Subcutaneous abdominal adipose tissue (tissue), 5 donors: ENCODE results near the gene GRID2IP.

Experiments
- H3K27ac ChIP-seq: one replicate; pipeline ENCODE4 v1.7.0; 2013; ENCODE audit warnings: low read depth, mild to moderate bottlenecking, inconsistent platforms, low read length, moderate library complexity
- H3K27me3 ChIP-seq, 5 donors: one replicate each; pipeline ENCODE4 v1.7.0; 2013; ENCODE audit warnings: low read length in 5 of 5, inconsistent platforms in 1 of 5; ENCODE audit not compliant: control insufficient read depth in 5 of 5, insufficient read depth in 4 of 5
- H3K36me3 ChIP-seq, 5 donors: one replicate each; pipeline ENCODE4 v1.7.0; 2013; ENCODE audit warnings: low read length in 5 of 5; ENCODE audit not compliant: control insufficient read depth in 5 of 5, insufficient read depth in 5 of 5
- H3K4me1 ChIP-seq, 5 donors: one replicate each; pipeline ENCODE4 v1.7.0; 2013; ENCODE audit warnings: low read length in 5 of 5, mild to moderate bottlenecking in 3 of 5, moderate library complexity in 1 of 5; ENCODE audit not compliant: control insufficient read depth in 5 of 5, insufficient read depth in 5 of 5
- H3K4me3 ChIP-seq, 5 donors: one replicate each; pipeline ENCODE4 v1.7.0; 2013; ENCODE audit warnings: low read length in 5 of 5, low read depth in 1 of 5
- H3K9ac ChIP-seq, 5 donors: one replicate each; pipeline ENCODE4 v1.7.0; 2013; ENCODE audit warnings: low read length in 5 of 5, mild to moderate bottlenecking in 4 of 5, moderate library complexity in 3 of 5
- H3K9me3 ChIP-seq, 5 donors: one replicate each; pipeline ENCODE4 v1.7.0; 2013; ENCODE audit warnings: low read length in 5 of 5; ENCODE audit not compliant: control insufficient read depth in 5 of 5
- donor health status: healthy.
- donor health status: healthy.
- donor health status: healthy.
- donor health status: healthy.
- donor health status: healthy.

The GRID2IP gene

DNA sequence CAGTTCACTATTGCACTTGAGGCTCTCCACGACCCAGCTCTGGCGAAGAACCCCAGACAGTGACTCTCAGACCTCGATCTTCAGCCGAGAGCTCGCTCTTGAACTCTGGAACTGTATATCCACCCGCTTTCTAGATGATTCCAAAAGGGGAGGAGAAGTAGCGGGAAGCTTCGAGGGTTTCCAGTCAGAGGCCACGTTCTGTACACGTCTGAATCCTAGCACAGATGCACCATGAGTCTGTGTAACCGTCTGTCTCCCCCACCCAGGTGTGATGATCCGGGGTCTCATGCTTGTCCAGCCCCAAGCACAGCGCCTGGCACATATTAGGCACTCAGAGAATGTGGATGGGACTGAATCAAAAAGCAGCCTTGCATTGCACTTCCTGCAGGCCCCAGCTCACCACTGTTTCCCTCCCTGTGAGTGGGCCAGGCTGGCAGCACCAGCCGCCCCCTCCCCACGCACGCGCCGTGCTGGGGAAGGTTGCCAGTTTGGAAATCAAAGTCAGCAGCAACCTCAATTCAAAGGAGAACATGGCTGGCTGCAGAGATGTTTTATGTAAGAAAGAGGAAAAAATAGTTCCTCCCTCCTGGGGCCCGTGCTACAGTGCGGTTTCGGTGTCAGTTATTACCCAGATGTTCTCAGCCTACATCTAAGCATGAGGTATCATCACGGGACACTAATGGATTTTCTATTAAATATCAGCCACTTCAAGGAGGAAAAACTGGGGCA, 5.7 kb downstream of the GRID2IP start:
- no peak overlapping the region for H3K9ac ChIP-seq
- no peak overlapping the region for H3K4me3 ChIP-seq
- no peaks in the 10 kb centered on the region for H3K36me3 ChIP-seq
- no peak overlapping the region for H3K27ac ChIP-seq
- H3K27me3 ChIP-seq, result peaks cover 0 to 12% (median 5%) of the 10 kb centered on the region in 5 donors
- no peaks in the 10 kb centered on the region for H3K9me3 ChIP-seq
- H3K4me1 ChIP-seq, result no peaks in the 10 kb centered on the region

DNA sequence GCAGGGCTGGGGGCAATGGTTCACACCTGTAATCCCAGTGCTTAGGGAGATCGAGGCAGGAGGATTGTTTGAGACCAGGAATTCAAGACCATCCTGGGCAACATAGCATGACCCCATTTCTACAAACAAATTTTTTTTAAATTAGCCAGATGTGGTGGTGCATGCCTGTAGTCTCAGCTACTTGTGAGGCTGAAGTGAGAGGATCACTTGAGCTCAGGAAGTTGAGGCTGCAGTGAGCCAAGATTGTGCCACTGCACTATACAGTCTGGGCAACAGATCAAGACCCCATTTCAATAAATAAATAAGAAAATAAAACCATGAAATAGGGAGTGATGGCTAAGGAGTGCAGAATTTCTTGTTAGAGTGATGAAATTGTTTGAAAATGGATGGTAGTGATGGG, 8.9 kb downstream of the GRID2IP start:
- Histone ChIP-seq H3K4me3 (no peak overlapping the region), H3K27me3 (peaks cover 4 to 25% (median 13%) of the 10 kb centered on the region in 5 donors), H3K27ac (no peak overlapping the region), H3K9me3 (no peaks in the 10 kb centered on the region), H3K4me1 (no peaks in the 10 kb centered on the region), H3K36me3 (no peaks in the 10 kb centered on the region), H3K9ac (no peak overlapping the region)

DNA sequence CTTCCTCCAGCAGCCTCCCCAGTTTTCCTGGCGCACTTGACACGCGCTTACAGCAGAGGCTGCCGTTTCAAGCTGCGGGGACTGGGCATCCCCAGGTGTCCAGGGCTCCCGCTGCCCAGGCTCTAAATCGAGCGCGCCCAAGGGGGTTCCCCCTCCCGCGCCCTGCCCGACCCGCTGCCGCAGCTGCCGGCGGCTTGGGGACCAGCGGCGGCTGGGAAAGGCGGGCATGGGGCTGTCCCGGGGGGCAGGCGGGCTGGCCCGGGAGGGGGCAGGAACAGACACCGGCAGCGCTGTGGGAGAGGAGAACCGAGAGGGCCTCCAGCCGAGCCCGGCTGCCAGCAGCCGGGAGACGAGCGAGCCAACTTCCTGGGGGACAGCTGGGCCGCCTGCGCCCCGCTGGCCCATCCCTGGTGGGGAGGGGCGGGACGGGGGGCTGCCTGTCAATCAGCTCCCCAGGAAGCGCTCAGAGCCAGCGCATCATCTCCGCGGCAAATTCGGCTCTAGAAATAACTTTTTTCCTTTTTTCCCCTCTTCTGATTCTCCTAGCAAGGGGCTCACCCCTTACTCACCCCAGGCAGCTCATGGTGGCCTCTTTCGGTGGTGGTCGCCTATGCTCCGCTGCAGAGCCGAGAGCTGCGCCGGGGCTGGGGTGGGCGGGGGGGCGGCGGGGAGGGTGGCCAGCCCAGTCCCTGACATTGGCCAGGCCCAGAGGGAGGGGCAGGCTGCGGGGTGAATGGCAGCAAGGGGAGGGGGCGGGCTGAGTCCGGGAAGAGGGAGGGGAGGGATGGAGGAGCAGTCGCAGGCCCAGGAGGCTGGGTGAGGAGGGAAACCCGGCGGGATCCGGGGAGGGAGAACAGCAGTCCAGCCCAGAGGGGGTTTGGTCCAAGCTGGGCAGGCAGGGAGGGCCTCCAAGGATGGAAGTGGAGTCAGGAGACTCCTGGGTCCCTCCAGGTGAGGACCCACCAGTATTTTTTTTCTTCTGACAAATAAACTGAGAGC, 14.7 kb downstream of the GRID2IP start:
- H3K4me3 ChIP-seq, result no peak overlapping the region
- H3K9ac ChIP-seq, result no peak overlapping the region
- H3K36me3 ChIP-seq, result no peaks in the 10 kb centered on the region
- no peak overlapping the region for H3K27ac ChIP-seq
- peaks cover 0 to 6% (median 0%) of the 10 kb centered on the region in 5 donors for H3K4me1 ChIP-seq
- peaks cover 21 to 47% (median 28%) of the 10 kb centered on the region in 5 donors for H3K27me3 ChIP-seq
- H3K9me3 ChIP-seq, result no peaks in the 10 kb centered on the region

DNA sequence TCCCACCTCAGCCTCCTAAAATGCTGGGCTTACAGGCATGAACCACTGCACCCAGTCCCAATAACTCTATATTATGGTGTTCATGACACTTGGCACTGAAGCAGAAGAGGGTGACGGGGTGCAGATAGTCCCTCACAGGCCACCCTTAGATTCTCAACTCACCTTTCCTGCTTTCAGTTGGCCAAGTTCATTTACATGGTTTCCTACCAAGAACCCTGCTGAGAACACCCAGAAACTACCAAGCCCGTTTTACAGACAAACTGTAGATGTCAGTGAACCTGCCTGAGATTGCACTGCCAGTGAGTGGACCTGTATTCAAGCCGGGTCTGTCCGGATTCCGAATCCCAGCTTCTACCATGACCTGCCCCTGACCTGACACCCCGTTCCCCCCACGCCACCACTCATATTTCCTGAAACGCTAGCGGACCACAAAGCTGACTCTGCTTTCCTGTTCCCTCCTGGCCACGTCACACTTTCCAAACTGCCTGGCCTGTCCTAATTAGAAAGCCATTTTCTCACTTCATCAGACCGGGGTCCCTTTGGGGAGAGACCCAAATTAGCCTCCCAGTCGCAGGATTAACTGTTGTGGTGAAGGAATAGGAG, 17.3 kb downstream of the GRID2IP start:
- Histone ChIP-seq H3K27me3 (peaks cover 28 to 63% (median 32%) of the 10 kb centered on the region in 5 donors), H3K9ac (no peak overlapping the region), H3K9me3 (no peaks in the 10 kb centered on the region), H3K27ac (no peak overlapping the region), H3K4me1 (peaks cover 0 to 12% (median 3%) of the 10 kb centered on the region in 5 donors), H3K4me3 (no peak overlapping the region), H3K36me3 (no peaks in the 10 kb centered on the region)

DNA sequence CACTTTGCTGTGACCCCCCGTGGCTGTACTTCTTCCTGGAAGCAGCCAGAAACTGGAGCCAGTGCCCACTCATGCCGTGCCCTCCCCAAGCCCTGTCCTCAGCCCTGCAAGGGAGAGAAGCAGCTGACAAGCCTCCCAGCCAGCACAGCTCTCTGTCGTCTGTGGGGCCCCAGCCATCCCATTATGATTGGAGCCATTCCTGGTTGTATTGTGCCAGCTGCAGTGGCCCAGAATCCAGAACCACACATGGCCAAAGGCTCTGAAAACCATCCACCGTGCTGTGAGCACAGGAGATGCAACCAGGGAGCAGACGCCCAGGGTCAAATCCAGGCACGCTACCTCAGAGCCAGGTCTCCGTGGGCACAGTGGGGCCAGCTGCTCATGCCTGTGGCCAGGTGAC, 18.7 kb downstream of the GRID2IP start:
- H3K9me3 ChIP-seq, result no peaks in the 10 kb centered on the region
- H3K27ac ChIP-seq, result no peak overlapping the region
- H3K36me3 ChIP-seq, result no peaks in the 10 kb centered on the region
- peaks cover 0 to 12% (median 3%) of the 10 kb centered on the region in 5 donors for H3K4me1 ChIP-seq
- no peak overlapping the region for H3K4me3 ChIP-seq
- H3K9ac ChIP-seq, result no peak overlapping the region
- peaks cover 24 to 67% (median 34%) of the 10 kb centered on the region in 5 donors for H3K27me3 ChIP-seq

DNA sequence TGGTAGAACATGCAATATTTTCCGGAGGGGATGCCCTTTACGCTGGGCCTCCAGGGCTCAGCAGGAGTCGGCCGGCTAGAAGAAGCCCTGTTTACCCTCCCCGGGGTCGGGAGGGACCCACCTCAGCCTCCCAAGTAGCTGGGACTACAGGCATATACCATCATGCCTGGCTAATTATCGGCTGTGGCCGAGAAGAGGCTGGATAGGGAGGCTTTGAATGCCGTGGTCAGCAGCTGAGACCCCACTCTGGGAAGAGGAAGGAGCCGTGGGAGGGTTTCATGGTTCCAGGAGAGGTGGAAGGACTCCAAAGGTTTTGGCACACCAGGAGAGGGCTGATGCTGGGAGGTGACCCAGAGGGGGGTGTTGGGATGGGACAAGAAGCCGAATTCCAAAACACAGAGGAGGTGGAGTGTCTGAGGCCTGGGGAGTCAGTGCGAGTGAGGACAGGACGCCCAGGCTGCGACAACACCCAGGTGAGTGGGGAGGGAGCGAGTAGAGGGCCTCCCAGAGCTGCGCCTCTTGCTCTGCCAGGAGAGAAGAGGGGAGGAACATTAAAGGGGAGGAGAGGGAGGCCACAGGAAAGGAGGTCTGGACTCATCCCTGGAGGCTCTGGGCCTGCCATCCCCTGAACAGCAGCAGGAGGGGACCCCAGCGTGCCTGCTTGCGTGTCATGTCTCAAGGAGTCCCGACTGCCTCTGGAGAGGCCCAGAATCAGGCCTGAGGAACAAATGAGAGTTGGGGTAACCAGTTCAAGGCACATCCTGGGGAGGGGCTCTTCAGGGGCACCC, 19.6 kb downstream of the GRID2IP start:
- no peaks in the 10 kb centered on the region for H3K36me3 ChIP-seq
- H3K9ac ChIP-seq, result no peak overlapping the region
- no peak overlapping the region for H3K4me3 ChIP-seq
- H3K9me3 ChIP-seq, result no peaks in the 10 kb centered on the region
- no peak overlapping the region for H3K27ac ChIP-seq
- H3K4me1 ChIP-seq, result peaks cover 0 to 17% (median 7%) of the 10 kb centered on the region in 5 donors
- peaks cover 24 to 68% (median 43%) of the 10 kb centered on the region in 5 donors for H3K27me3 ChIP-seq

DNA sequence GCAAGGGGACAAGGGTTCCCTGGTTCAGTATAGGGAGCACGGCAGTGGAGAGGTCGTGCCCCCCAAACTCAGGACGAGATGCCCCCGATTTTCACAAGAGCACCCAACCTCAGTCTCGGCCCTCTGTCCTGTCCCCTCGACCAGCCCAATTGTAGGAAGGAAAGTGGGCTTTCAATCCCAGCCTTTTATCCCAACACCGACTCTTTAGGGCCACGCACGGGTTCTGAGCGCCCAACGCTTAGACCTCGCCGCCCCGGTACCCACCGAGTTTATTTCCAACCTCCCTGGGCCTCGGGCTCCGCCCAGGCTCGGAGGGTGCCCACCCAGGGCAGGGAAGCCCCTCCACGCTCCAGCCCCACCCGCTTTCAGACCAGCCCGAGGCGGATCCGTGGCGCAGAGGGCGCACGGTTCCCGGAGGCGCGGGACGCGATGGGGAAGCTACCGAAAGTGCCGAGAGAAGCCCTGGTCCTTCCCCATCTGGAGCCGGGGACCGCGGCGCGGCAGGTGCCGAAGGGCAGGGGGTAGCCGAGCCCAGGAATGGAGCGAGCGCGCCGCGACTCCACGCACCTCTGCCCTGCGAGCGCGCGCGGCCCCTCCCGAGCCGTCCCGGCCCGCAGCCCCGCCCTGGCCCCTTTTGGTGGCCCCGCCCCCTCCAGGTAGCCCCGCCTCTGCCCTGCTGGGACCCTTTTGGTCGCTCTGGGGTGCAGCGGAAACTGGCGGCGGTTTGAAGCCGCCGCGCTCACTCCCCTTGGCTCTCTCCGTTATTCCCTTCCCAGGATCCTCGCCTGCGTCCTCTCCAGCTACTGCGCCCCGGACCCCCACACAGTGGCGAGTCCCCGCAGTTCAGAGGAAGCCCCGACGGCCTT, 20.4 kb downstream of the GRID2IP start:
- H3K4me3 ChIP-seq, result no peak overlapping the region
- H3K4me1 ChIP-seq, result peaks cover 0 to 15% (median 8%) of the 10 kb centered on the region in 5 donors
- peaks cover 21 to 64% (median 43%) of the 10 kb centered on the region in 5 donors for H3K27me3 ChIP-seq
- no peak overlapping the region for H3K9ac ChIP-seq
- H3K9me3 ChIP-seq, result no peaks in the 10 kb centered on the region
- H3K36me3 ChIP-seq, result no peaks in the 10 kb centered on the region
- no peak overlapping the region for H3K27ac ChIP-seq

DNA sequence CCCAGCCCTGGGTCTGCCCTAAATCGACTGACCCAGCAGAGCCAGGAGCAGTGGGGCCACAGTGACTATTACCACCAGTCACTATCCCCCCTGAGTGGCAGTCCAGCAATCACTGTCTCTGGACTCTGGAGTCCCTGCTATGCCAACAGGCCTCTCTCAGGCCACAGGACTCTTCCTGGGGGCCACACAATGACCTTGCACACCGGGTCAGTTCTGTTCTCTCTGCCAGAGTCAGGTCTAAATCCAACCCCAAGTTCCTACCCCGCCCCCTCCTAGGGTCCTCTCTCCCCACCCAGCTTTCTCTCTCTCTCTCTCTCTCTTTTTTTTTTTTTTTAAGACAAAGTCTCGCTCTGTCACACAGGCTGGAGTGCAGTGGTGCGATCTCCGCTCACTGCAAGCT, 21.6 kb downstream of the GRID2IP start:
- Histone ChIP-seq H3K4me1 (peaks cover 0 to 15% (median 8%) of the 10 kb centered on the region in 5 donors), H3K27ac (no peak overlapping the region), H3K9me3 (no peaks in the 10 kb centered on the region), H3K4me3 (no peak overlapping the region), H3K9ac (no peak overlapping the region), H3K27me3 (peaks cover 16 to 68% (median 43%) of the 10 kb centered on the region in 5 donors), H3K36me3 (no peaks in the 10 kb centered on the region)
